Measurements from ENCODE around the gene DHTKD1.
"Not testable (repeated sequence)": the region's sequence is repeated elsewhere in the genome, so short reads cannot be mapped to it uniquely, and the experiment has no call there.

Gene DHTKD1

DNA sequence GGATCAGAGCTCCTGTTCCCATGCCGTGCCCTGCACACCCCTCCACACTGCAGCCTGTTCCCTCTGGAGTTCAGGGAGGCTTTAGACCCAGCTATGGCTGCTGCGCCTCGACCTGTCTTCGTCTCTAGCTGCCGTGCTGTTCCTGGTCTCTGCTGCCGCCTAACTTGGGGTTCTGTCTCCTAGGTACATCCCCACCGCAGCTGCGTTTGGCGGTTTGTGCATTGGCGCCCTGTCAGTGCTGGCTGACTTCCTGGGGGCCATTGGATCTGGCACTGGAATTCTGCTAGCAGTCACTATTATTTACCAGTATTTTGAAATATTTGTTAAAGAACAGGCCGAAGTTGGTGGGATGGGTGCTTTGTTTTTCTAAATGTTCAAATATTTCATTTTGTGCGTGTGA lies 95.3 kb downstream of the DHTKD1 start:
- no peak for DNase-seq (ENCODE audit: low spot score)

GRCh38 chr10:12165036-12165435 lies 96.3 kb downstream of the DHTKD1 start:
- no peak overlapping the region for H3K4me3 ChIP-seq (ENCODE audit: severe bottlenecking)
- no peak for TF ChIP-seq CTCF (IDR thresholded peaks at IDR 0.05; ENCODE audit: poor library complexity, severe bottlenecking)
- no peaks in the 10 kb centered on the region for H3K4me1 ChIP-seq (ENCODE audit: insufficient read depth, poor library complexity, severe bottlenecking)
- H3K27ac ChIP-seq (ENCODE audit: poor library complexity, severe bottlenecking) = no peak overlapping the region
- H3K9me3 ChIP-seq (ENCODE audit: severe bottlenecking) = peaks cover 1% of the 10 kb centered on the region
- no peaks in the 10 kb centered on the region for H3K27me3 ChIP-seq (ENCODE audit: insufficient read depth, poor library complexity, severe bottlenecking)
- ATAC-seq (ENCODE audit: low read depth) (no peak), DNase-seq (ENCODE audit: low spot score) (no peak)
- H3K36me3 ChIP-seq (ENCODE audit: low read depth) = peaks cover 77% of the 10 kb centered on the region

More for the DNA sequence above, 95.3 kb downstream of the DHTKD1 start:
- Histone ChIP-seq H3K9me3 (ENCODE audit: severe bottlenecking) (peaks cover 1% of the 10 kb centered on the region), H3K27me3 (ENCODE audit: insufficient read depth, poor library complexity, severe bottlenecking) (no peaks in the 10 kb centered on the region), H3K27ac (ENCODE audit: poor library complexity, severe bottlenecking) (no peak overlapping the region), H3K4me3 (ENCODE audit: severe bottlenecking) (no peak overlapping the region), H3K4me1 (ENCODE audit: insufficient read depth, poor library complexity, severe bottlenecking) (no peaks in the 10 kb centered on the region), H3K36me3 (ENCODE audit: low read depth) (peaks cover 74% of the 10 kb centered on the region)
- no peak for TF ChIP-seq CTCF (IDR thresholded peaks at IDR 0.05; ENCODE audit: poor library complexity, severe bottlenecking)
- ATAC-seq (ENCODE audit: low read depth) = no peak

GRCh38 chr10:12165999-12166775 lies 97.4 kb downstream of the DHTKD1 start:
- no peak for DNase-seq (ENCODE audit: low spot score)
- peaks cover 77% of the 10 kb centered on the region for H3K36me3 ChIP-seq (ENCODE audit: low read depth)

GRCh38 chr10:12171512-12171911 lies 102.8 kb downstream of the DHTKD1 start:
- not testable (repeated sequence) for DNase-seq (ENCODE audit: low spot score); H3K27me3 ChIP-seq (ENCODE audit: insufficient read depth, poor library complexity, severe bottlenecking); H3K9me3 ChIP-seq (ENCODE audit: severe bottlenecking); ATAC-seq (ENCODE audit: low read depth); H3K4me1 ChIP-seq (ENCODE audit: insufficient read depth, poor library complexity, severe bottlenecking); H3K4me3 ChIP-seq (ENCODE audit: severe bottlenecking); H3K27ac ChIP-seq (ENCODE audit: poor library complexity, severe bottlenecking)
- H3K36me3 ChIP-seq (ENCODE audit: low read depth) = peaks cover 83% of the 10 kb centered on the region

More at GRCh38 chr10:12165999-12166775, 97.4 kb downstream of the DHTKD1 start:
- ATAC-seq (ENCODE audit: low read depth) = no peak
- no peak for TF ChIP-seq CTCF (IDR thresholded peaks at IDR 0.05; ENCODE audit: poor library complexity, severe bottlenecking)
- Histone ChIP-seq H3K27me3 (ENCODE audit: insufficient read depth, poor library complexity, severe bottlenecking) (no peaks in the 10 kb centered on the region), H3K27ac (ENCODE audit: poor library complexity, severe bottlenecking) (no peak overlapping the region), H3K4me3 (ENCODE audit: severe bottlenecking) (no peak overlapping the region), H3K4me1 (ENCODE audit: insufficient read depth, poor library complexity, severe bottlenecking) (no peaks in the 10 kb centered on the region), H3K9me3 (ENCODE audit: severe bottlenecking) (peaks cover 1% of the 10 kb centered on the region)

All from RWPE2 (cell line).